Uterus (tissue), 2 donors: Measurements from ENCODE around the gene USO1.

Experiments
- CTCF ChIP-seq, 4 experiments: fragments of 200-600 bp in 2 of 4; fragments of 450-650 bp in 2 of 4; sonication (generic) in 2 of 4; IDR thresholded peaks; one replicate each; pipeline ENCODE4 v1.5.1; 2016 to 2019; ENCODE audit warnings: antibody characterized with exemption in 4 of 4, mild to moderate bottlenecking in 2 of 4, moderate library complexity in 1 of 4
- POLR2A ChIP-seq, 2 donors: fragments of 450-650 bp; IDR thresholded peaks; one replicate each; pipeline ENCODE4 v1.6.1; 2016; ENCODE audit warnings: antibody characterized with exemption in 2 of 2, mild to moderate bottlenecking in 1 of 2, moderate library complexity in 1 of 2

- TF ChIP-seq CTCF (IDR thresholded peaks at IDR 0.05) = no peak
- TF ChIP-seq POLR2A (IDR thresholded peaks at IDR 0.05) = no peak
Observed at GRCh38 chr4:75723163-75724065, 963 bp upstream of the USO1 start.
